NCI-H146 treated with DMSO at 0.1 percent for 48 hours (cell line): ENCODE results near the gene C1orf210.
A peak's percentile ranks its signal among the peaks of the same experiment; 100 is the strongest.

Experiments used
- DNase-seq: peaks from one replicate; lab custom pipeline; 2025; ENCODE audit not compliant: unreplicated experiment; lab: John Stamatoyannopoulos, UW

C1orf210 gene

DNA sequence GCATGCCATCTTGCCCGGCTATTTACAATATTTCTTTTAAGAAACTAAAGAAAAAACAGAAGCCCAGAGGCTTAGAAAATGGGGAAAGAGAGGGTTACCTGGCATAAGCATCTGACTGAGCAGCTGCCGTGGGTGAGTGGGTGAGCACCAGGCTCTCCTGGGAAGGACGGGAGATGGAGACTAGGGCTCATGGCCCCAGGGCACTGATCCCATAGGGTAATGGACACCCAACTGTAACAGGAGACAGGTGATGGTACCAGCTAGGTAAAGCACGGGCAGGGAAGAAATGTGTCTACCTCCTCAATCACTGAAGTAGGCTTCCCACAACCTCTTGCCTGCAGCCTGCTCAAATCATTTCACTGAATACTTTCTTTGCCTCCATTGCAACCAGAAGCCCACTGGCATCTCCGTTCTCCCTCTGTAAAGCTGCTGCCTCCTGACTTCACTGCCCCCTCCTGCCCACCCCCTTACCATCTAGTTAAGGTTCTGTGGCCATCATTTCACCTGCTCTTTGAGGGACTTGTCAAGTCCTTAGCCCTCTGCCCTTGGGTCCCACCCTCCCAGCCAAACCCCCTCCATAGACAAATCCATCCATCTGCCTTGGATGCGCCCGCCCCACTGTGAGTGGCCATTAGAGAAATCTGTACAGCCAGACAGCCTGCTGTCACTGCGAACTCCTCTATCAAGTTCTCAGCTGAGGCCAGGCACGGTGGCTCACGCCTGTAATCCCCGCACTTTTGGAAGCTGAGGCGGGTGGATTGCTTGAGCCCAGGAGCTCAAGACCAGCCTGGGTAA lies 9.4 kb downstream of the C1orf210 start:
- no peak for DNase-seq

DNA sequence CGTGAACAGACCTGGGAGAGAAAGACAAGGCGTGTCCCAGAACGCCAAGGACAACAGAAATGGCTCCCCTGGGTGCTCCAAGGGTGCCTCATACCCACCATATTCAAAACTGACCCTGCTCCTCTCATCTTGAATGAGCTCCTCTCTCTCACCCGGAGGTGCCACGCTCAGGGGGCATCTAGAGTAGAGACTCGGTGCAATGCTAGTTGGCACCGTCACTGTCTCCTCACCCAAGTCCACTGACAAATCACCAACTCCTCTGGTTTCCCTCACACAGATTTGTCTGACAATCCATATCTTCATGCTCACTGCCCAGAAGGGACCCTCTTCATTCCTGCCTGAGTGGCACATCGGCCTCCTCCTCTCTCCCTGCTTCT lies 10.6 kb downstream of the C1orf210 start:
- DNase-seq = no peak

DNA sequence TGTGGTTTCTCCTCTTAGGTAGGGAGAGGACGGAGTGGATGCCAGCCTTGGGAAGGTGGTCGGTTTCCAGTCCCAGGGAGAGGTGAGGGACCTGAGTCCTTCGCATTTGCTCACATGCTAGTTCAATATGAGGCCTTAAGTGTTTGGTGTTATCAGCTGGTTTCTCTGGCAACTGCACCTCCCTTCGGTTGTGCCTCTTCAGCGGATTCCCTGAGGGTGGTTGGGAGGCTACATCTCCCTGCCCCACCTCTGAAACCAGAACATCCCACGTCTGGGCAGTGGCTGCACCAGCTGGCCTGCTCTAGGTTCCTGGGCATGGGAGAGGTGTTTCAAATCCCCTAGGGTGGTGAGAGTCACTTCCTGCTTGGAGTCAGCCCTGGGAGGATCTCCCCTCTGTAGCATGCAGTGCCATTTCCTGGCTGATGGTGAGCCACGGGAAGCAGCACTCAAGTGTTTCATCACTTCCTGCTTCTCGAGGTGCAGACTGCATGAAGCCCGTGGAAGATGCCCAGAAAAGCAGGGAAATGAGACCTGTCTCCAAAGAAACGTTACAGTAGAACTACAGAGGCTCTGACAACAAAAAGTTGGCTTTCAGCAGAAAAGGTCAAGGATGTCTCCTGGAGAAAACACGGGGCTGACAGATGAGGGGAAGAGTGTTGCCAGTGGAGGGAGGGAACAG lies 11.1 kb downstream of the C1orf210 start:
- DNase-seq = no peak

DNA sequence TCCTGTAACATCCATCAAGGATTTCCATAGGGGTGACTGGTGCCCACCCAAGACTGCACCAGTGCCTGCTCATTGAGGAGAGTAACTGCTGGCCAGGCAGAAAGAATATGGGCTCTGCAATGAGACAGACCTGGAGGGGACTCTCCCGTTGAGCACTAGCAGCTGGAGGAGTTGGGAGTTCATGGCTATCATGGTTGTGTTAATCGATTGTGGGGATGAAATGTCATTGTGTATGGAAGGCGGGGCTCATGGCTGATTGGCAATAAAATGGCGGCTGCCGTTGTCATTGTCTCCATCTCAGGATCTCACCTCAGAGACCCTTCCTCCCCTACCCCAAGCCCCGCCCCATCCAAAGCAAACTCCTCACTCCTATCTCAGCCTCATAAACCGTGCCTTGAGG lies 11.7 kb downstream of the C1orf210 start:
- no peak for DNase-seq

DNA sequence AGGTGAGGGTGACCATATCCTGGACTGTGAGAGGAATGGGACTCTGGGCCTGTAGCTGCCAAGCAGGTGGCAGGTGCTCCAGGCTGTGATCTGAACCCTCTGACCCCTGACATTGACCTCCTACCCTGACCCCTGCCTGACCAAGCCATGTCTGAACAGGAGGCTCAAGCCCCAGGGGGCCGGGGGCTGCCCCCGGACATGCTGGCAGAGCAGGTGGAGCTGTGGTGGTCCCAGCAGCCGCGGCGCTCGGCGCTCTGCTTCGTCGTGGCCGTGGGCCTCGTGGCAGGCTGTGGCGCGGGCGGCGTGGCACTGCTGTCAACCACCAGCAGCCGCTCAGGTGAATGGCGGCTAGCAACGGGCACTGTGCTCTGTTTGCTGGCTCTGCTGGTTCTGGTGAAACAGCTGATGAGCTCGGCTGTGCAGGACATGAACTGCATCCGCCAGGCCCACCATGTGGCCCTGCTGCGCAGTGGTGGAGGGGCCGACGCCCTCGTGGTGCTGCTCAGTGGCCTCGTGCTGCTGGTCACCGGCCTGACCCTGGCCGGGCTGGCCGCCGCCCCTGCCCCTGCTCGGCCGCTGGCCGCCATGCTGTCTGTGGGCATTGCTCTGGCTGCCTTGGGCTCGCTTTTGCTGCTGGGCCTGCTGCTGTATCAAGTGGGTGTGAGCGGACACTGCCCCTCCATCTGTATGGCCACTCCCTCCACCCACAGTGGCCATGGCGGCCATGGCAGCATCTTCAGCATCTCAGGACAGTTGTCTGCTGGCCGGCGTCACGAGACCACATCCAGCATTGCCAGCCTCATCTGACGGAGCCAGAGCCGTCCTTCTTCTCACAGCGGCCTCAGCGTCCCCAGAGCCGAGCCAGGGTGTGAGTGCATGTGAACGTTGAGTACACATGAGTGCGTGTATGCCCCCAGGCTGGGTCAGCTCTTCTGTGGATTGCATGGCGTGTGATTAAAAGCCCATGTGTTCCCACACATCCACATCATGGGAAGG lies 12.5 kb downstream of the C1orf210 start:
- no peak for DNase-seq

DNA sequence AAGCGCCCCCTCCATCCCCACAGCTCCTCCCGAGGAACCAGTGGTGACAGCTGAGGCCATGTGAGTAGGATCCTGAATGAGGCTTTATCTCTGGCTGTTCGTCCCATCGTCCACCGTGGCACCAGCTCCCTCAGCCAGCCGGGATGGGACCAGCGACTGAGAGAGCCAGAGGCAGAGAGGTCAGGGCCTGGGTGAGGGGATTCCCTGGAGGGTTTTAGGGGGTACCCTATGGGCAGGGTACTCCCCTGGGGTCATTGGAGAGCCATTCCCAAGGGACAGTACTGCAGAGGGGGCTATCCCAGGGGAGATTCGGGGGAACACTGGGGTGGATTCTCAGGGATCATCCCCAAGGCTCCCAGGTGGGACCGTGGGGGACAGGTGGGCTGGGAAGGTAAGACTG lies 13.2 kb downstream of the C1orf210 start:
- DNase-seq = no peak

DNA sequence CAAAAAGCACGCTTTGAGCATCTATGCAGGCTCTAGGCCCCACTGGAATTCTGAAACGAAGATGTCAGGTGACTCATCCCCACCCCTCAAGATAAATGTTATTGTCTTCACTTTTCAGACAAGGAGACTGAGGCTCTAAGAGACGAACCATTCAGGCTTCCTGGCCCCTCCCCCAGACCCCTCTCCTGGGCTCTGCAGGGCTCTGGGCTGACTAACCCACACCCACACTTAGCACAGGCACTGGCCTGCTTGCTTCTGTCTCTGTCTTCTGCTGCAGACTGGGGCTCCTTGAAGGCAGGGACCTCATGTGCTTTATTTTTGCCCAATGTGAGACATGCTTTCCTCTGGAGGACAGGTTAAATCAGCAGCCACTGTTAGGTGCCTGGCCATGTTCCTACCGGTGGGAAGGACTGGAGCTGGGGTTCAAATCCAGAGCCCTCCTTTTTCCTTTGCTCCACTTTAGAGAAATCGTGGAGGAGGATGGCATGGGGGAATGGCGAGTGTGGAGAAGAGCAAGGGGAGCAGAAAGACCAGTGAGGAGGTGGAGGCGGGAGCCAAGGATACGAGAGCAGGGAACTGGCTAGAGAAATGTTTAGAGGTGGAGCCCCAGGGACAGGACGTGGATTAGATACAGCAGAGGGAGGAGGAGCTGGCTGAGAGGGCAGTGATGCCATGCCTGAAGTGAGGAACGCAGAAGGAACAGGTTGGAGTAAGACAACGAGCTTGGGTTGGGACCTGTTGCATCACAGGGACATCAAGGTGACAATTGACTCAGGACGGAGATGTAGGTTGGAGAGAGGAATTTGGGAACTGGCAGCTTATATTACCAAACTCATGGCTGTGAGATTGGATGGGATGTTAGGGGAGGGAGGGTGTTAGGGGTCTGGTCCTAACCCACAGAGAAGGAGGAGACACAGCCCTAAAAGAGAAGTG lies 13.9 kb downstream of the C1orf210 start:
- no peak for DNase-seq

DNA sequence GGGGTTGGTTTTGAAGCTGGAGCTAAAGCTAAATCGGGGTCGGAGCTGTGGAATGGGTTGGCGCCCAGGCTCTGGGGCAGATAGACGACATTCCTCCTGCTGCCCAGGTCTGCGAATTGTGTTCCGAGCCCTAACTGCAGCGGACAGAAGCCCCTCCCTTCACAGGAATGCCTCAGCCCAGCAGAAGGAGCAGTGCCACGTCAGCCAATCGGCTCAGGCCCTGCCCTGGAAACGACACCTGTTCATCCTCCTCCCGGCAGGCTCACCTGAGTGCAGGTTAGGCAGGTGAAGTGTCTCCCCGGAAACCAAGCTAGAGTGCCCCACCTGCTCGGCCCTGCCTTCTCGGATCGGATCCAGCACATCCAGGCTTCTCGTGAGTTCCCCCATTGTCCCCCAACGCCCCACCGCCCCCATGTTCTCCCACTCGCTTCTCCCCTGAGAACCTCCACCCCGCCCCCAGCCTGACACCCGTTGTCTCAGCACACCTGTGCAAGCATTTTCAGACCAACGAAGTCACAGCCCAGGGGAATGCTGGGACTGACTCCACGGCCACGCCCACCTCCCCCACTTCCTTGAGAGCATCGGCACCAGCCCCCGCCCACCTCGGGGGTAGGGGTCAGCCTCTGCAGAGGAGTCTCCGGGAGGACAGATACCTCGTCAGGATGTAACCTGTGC lies 14.8 kb downstream of the C1orf210 start:
- DNase-seq = peak; percentile 77

DNA sequence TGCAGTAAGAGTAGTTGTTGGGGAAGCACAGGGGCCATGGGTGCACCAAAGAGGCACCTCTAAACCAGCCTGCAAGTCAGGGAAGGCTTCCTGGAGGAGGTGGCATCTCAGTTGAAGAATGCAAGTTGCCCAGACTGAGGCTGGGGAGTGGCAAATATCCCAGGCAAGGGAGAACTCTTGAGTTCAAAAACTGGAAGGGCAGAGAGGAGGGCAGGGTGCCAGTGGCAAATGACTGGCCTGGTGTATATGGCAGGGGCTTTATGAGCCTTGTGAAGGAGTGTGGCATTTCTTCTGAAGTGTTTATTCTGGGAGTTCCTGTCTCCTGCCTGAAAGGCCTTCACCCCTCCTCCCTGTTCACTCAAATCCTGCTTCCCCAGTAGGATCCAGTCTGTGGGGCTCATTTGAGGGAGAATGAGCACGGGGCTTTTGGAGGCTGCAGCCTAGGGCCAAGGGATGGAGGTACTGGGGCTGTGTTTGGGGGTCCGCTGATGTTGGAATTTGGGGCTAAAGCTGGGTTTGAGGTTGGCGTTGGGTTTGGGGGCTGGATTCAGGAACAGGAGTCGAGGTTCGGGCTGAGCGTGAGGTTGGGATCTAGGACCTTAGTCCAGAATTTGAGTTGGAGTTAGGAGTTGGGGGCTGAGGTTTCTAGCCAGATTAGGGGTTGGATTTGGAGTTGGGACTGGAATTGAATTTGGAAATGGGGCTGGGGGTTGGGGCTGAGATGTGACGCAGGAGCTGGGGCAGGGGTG lies 15.6 kb downstream of the C1orf210 start, which contains the start of gene TMEM125:
Gene TMEM125, plus strand, starts transcription at position 357 of the 749 bp plus-strand sequence. CDS start 2,740 bp downstream, outside the sequence.
- no peak for DNase-seq

DNA sequence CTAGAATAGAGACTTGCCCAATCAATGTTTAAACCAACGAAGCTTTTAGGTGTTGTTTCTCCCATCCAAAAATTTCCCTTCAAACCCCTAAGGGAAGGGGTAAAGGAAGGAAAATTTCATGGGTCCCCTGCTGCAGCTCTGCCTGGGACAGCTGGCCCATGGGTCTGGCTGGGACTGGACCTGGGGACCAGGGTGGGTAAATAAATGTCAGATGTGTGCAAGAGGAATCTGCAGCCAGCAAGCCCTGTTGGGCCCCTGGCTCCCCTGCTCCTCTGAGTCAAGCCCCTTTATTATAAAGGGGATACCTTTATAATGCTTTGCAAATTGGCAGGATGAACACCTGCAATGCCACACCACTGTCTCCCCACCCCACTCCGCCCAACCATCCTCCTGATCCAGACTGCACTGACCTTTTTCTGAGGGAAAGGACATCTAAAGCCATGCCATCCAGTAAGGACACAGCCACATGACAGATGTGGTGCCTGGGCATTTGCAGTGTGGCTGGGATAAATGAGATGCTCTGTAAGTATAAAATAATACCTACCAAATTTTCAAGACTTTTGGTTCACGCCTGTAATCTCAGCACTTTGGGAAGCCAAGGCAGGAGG lies 17.5 kb downstream of the C1orf210 start:
- no peak for DNase-seq

DNA sequence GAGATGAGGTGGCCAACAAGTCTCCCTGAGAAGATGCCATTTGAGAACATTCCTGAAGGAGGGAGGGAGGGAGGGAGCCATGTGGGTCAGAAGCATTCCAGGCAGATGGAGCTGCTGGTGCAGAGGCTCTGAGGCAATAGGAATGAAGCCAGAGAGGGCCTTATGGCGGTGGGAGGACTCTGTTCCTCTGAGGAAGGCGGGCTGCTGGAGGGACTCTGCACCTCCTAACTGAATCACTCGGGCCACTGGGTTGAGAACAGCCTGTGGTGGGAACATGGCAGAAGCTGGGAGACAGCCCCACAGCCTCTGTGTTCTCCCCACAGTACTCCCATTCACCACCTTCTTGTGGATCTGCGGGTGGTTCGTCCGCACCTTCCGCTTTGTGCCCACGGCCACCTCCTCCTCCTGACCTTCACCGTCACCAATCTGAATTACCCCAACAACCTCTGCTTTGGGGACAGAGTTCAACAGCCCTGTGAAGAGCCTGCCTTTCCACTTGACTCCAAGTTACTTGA lies 18.0 kb downstream of the C1orf210 start:
- DNase-seq = no peak

DNA sequence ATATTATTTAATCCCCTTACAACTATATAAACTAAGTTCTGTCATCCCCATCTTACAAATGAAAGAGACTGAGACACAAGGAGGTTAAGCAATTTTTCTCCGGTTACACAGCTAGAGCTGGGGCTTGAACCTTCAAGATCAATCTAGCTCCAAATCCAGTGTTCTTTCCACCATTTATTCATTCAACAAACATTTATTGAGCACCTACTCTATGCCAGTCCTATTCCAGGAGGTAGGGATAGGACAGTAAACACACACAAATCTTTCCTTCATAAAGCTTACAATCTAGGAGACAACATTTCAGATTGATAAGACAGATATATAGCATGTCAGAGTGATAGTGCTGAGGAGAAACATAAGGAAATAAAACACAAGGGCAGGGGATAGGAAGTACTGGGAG lies 18.5 kb downstream of the C1orf210 start:
- no peak for DNase-seq

DNA sequence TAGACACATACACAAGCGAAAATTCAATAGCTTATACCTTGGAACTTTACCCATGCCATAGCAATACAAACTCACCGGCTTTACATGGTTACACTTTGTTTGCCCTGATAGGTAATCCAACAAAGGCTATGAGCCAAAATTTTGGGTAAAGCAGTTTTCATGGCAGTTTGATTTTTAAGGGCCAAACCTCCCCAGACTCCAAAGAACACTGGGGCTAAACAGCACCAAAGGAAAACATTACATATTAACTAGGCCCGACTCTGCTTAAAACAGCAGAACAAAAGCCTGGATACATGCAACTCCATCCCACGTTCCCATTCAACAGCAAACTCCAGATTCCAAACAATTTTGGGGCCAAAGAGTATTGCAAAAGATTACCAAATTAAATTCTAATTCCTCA lies 19.9 kb downstream of the C1orf210 start:
- no peak for DNase-seq

DNA sequence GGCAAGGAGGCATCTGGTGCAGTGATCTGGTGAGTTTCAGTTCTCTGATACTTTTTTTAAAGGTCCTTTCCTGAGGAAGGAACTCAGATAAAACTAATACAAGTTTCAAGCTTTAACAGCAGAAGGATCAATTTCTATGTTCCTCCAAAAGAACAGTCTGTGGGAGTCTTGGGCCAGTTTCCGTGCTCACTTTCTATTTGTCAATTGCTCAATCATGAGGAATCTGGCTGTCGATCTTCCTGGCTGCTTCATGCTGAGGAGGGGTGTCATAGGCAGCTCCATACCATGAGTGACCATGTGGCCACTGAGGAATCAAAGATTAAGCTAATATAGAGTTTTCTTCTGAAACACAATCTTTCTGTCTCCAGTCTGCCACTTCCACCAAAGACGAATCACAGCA lies 27.0 kb downstream of the C1orf210 start:
- no peak for DNase-seq

DNA sequence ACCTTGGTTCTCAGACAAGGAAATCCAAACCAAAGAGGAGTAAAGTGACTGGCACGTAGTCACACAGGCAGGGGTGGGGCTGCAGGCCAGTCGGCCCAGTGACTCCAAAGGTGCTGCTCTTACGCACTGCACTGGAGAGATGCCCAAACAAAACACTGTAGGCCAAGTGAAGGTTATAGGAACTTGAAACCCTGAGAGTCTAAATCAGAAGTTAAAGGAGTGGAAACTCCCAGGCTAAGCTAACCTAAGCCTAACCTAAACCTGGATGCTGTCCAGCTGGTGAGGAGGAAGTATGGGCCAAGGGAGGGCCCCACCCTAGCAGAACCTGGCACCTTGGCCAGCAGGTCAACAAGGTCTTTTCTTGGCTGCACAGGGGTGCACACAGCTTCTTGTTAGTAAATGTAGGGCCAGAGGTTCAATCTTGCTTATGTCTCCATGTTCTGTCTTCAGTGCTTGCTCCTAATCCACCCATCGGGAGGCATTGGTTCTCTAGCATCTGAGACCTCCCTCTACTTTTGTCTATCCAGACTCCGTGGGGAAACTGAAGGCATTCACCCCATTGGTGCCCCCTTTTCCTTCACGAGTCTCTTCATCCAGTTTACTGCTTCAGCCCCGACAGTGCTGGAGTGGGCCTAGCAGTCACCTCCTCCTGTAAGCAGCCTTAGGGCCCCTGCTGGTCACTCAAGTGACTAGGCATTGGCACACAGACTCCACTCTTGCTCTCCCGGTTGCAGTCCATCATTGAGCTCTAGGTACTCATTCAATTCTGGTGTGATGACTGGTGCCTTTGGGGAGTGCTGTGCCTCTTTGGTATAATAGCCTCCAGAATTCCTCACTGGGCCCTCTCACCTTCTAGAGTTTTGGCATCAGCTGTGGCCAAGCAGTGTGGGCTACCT lies 28.5 kb downstream of the C1orf210 start:
- DNase-seq = no peak

DNA sequence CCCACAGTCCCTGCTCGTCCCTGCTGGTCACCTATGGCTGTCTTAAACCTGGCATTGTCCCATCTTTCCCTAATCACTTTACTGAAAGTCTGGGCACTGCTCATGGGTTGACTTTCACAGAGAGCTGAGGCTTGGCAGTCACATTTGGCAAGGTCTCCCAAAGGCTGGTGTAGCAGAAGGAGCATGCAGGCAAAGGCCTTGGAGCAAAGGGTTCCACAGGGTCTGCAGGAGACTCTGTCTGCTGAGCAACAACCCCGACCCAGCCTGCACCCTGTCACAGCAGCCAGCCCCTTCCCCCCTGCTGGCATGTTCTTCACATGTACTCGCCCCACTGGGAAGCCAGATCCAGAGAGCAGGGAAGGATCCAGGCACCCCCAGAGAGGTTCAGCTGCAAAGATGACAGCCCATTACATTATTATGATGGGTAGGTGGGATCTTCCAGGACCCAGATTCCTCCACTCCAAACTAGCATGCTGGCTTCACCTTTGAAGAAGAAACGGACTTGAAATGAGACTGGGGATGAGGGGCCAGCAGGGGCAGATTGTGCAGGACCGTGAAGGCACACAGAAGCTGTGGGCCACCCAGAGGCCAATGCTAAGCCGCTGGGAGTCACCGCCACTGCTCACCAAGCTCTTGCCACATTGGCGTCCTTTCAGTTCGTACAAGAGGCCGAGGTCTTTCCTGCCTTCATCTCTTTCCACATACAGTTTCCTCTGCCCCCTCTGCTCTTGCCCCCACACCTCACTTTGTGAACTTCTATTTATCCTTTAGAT lies 29.8 kb downstream of the C1orf210 start:
- DNase-seq = no peak

DNA sequence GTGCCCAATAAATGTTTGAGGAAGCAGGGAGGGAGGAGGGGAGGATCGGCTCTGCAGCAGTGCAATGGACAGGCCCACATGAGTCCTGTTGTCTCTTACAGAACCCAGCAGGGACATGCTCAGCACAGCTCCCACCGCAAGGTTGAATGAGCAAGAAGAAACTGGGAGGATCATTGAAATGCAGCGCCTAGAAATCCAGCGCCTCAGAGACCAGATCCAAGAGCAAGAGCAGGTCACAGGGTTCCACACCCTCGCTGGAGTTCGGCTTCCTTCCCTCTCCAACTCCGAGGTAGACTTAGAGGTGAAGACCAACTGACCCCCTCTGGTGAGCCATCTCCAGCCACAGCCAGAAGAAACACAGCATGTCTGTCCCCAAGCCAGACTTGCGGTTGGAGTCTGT lies 31.5 kb downstream of the C1orf210 start:
- no peak for DNase-seq
